K562 (cell line): ENCODE results near the gene VPS13D. TPM values are rescaled to one million over a fixed set of nuclear protein-coding genes. Genes with fewer than 3 reads are reported as not detected.

ENCODE experiments used
- ATAC-seq: fragments of 200-7000 bp; cut with Tn5 transposase; 3 replicates; pipeline ENCODE4 v1.9.1; 2020; ENCODE audit warnings: moderate library complexity
- BruUV-seq: library from RNA; stranded (reverse); fragments of 400-500 nt; replicated peaks from 2 replicates; lab custom pipeline; 2021; lab: Mats Ljungman, UMichigan
- CTCF ChIA-PET: fragments of 300-600 bp; formaldehyde crosslinking; extraction: SDS; loops from one replicate; lab custom pipeline; 2021; ENCODE audit warnings: low intra/inter-chr PET ratio; lab: Yijun Ruan, JAX
- POLR2A ChIA-PET: fragments of 300-600, 350-650 bp; sonication (Branson Sonifier 250); formaldehyde crosslinking; extraction: SDS; loops from one replicate; lab custom pipeline; 2021; ENCODE audit warnings: antibody characterized with exemption, inconsistent platforms; lab: Yijun Ruan, JAX
- DNase-seq, 4 experiments: peaks; one replicate each; pipeline versions ENCODE4 v3.0.0 to v3.0.0-alpha.2; 2011 to 2018; ENCODE audit warnings: low spot score in 3 of 4, mixed read lengths in 3 of 4; ENCODE audit errors: extremely low read depth in 1 of 4
- FAIRE-seq: peaks from 2 replicates; lab custom pipeline; 2011; peaks lifted over from hg19 to GRCh38; lab: Jason Lieb, UNC
- H2AFZ ChIP-seq: 2 replicates; pipeline ENCODE4 v1.6.0; 2011; ENCODE audit warnings: low read depth, low read length, control low read depth, inconsistent platforms
- H3K27ac ChIP-seq: fragments of 200-600 bp; 3 replicates; pipeline ENCODE4 v1.8.0; 2011; ENCODE audit warnings: low read depth, mild to moderate bottlenecking, control low read depth, inconsistent platforms, low read length, moderate library complexity, mixed read lengths; ENCODE audit errors: extremely low read depth
- H3K27me3 ChIP-seq, 2 experiments: fragments of 300-600 bp in 1 of 2; 2 replicates in 1 of 2; 3 replicates in 1 of 2; pipeline versions ENCODE4 v1.6.0 to v1.8.0; 2011; ENCODE audit warnings: inconsistent platforms in 2 of 2, low read length in 2 of 2, mild to moderate bottlenecking in 1 of 2, mixed read lengths in 1 of 2, moderate library complexity in 1 of 2; ENCODE audit not compliant: control insufficient read depth in 2 of 2, insufficient read depth in 2 of 2
- H3K36me3 ChIP-seq: fragments of 300-600 bp; 3 replicates; pipeline ENCODE4 v1.8.0; 2011; ENCODE audit warnings: mild to moderate bottlenecking, low read length, inconsistent platforms; ENCODE audit not compliant: control insufficient read depth, insufficient read depth
- H3K4me1 ChIP-seq, 2 experiments: fragments of 200-600 bp in 1 of 2; replicated peaks in 1 of 2; 2 replicates in 1 of 2; 3 replicates in 1 of 2; pipeline versions ENCODE4 v1.5.1 to v1.8.0; 2011; ENCODE audit warnings: inconsistent platforms in 2 of 2, low read length in 2 of 2, mild to moderate bottlenecking in 1 of 2, mixed read lengths in 1 of 2, moderate library complexity in 1 of 2; ENCODE audit not compliant: control insufficient read depth in 2 of 2, insufficient read depth in 2 of 2
- H3K4me2 ChIP-seq: 2 replicates; pipeline ENCODE4 v1.6.1; 2011; ENCODE audit warnings: low read length, control low read depth, inconsistent platforms, mixed read lengths; ENCODE audit not compliant: insufficient read depth
- H3K4me3 ChIP-seq: fragments of 200-600 bp; sonication (generic), shearing (Covaris generic); 2 replicates; pipeline ENCODE4 v1.5.1; 2016; ENCODE audit warnings: control low read depth, inconsistent platforms
- H3K79me2 ChIP-seq: fragments of 200-600 bp; 3 replicates; pipeline ENCODE4 v1.8.0; 2011; ENCODE audit warnings: low read length, inconsistent platforms; ENCODE audit not compliant: control insufficient read depth, insufficient read depth
- H3K9ac ChIP-seq, 2 experiments: 2 replicates each; pipeline versions ENCODE4 v1.6.0 to v1.6.1; 2011; ENCODE audit warnings: low read depth in 2 of 2, low read length in 2 of 2, control low read depth in 1 of 2, inconsistent platforms in 1 of 2, mild to moderate bottlenecking in 1 of 2, mixed read lengths in 1 of 2; ENCODE audit not compliant: insufficient read depth in 1 of 2
- H3K9me1 ChIP-seq: one replicate; pipeline ENCODE4 v1.6.0; 2011; ENCODE audit warnings: inconsistent platforms, mild to moderate bottlenecking, low read length, moderate library complexity; ENCODE audit not compliant: control insufficient read depth, insufficient read depth
- H3K9me3 ChIP-seq: replicated peaks from 2 replicates; pipeline ENCODE4 v1.5.1; 2011; ENCODE audit warnings: low read depth, low read length, inconsistent platforms; ENCODE audit not compliant: control insufficient read depth, insufficient read depth
- H4K20me1 ChIP-seq: replicated peaks from 2 replicates; pipeline ENCODE4 v1.6.1; 2011; ENCODE audit warnings: low read length, inconsistent platforms, mixed read lengths; ENCODE audit not compliant: control insufficient read depth, insufficient read depth
- CBFA2T2 ChIP-seq: fragments of 450-650 bp; conservative IDR thresholded peaks from 2 replicates; pipeline ENCODE4 v1.6.1; 2017; ENCODE audit warnings: mild to moderate bottlenecking
- COPS2 ChIP-seq: fragments of 450-650 bp; conservative IDR thresholded peaks from 2 replicates; pipeline ENCODE4 v1.6.1; 2016; ENCODE audit warnings: mild to moderate bottlenecking, moderate library complexity
- EGR1 ChIP-seq: fragments of 450-650 bp; conservative IDR thresholded peaks from 2 replicates; pipeline ENCODE4 v1.6.1; 2017; ENCODE audit warnings: mild to moderate bottlenecking
- JUND ChIP-seq, 2 experiments: IDR thresholded peaks; 2 replicates in 1 of 2; 3 replicates in 1 of 2; pipeline ENCODE4 v1.6.1; 2011; ENCODE audit warnings: borderline replicate concordance in 2 of 2, low read depth in 2 of 2, low read length in 2 of 2, improper control_type of control experiment in 1 of 2, missing biosample characterization in 1 of 2, missing genetic modification characterization in 1 of 2, missing genetic modification reagents in 1 of 2
- LCOR ChIP-seq: sonication (generic); formaldehyde crosslinking; IDR thresholded peaks from 2 replicates; pipeline ENCODE4 v1.8.0; 2022; ENCODE audit warnings: mild to moderate bottlenecking, missing genetic modification reagents
- MIER1 ChIP-seq: fragments of 450-650 bp; IDR thresholded peaks from 2 replicates; pipeline ENCODE4 v1.6.1; 2016; ENCODE audit warnings: antibody characterized with exemption, mild to moderate bottlenecking, low read depth
- SMAD4 ChIP-seq: fragments of 250-450 bp; sonication (Bioruptor Pico); conservative IDR thresholded peaks from 2 replicates; pipeline ENCODE4 v1.8.0; 2021; ENCODE audit warnings: inconsistent platforms, mild to moderate bottlenecking, moderate library complexity
- SP2 ChIP-seq: IDR thresholded peaks from 2 replicates; pipeline ENCODE4 v1.6.1; 2011; ENCODE audit warnings: mild to moderate bottlenecking, low read depth, low read length, moderate library complexity; ENCODE audit not compliant: poor library complexity, severe bottlenecking; ENCODE audit errors: extremely low read depth
- SREBF2 ChIP-seq: sonication (generic); formaldehyde crosslinking; IDR thresholded peaks from 2 replicates; pipeline ENCODE4 v1.4.0; 2020; ENCODE audit warnings: mild to moderate bottlenecking, missing genetic modification reagents
- WGBS: fragments of 100-300 bp; shearing (Covaris generic); methylation state at CpG from one replicate; pipeline ENCODE4 v1.1.6; 2016; ENCODE audit warnings: low coverage, mixed read lengths; ENCODE audit not compliant: insufficient coverage; ENCODE audit errors: missing lambda C conversion rate; 5-methylcytosine and 5-hydroxymethylcytosine counted together
- in situ Hi-C: fragments of 300-500 bp; cut with MboI; formaldehyde crosslinking; loops from 4 replicates; pipeline ENCODE4 v1.15.0; 2018; ENCODE audit warnings: inconsistent platforms, mixed read lengths
- intact Hi-C: fragments of 100-400 bp; cut with micrococcal nuclease; formaldehyde crosslinking; loops from 2 replicates; pipeline ENCODE4 v1.14.2; 2022
- polyA plus RNA-seq, 8 experiments: library from polyadenylated mRNA; depleted of rRNA in 4 of 8; stranded (reverse) in 5 of 8; unstranded in 3 of 8; fragments of >200 nt; fragmentation: Nextera tagmentation in 2 of 8; fragmentation: Illumina TruSeq in 1 of 8; extraction: Ambion mirVana in 2 of 8; extraction: Trizol in 1 of 8; gene quantifications; 2 replicates each; pipeline versions ENCODE4 v1.2.1 to v1.2.3, GENCODE V29; 2011 to 2014; ENCODE audit warnings: inconsistent platforms in 1 of 8, missing spikeins in 1 of 8
- total RNA-seq, 7 experiments: library from RNA; depleted of rRNA in 6 of 7; stranded (reverse); fragments of >200 nt in 6 of 7; fragmentation: Illumina TruSeq in 2 of 7; extraction: Trizol in 2 of 7; gene quantifications; 2 replicates each; pipeline versions ENCODE4 v1.2.1 to v1.2.3, GENCODE V29; 2011 to 2021; ENCODE audit warnings: low replicate concordance in 1 of 7
- TF ChIP-seq, protein P1 (sequence below), 2 experiments: fragments of 250-450 bp in 1 of 2; fragments of 450-650 bp in 1 of 2; sonication (Bioruptor Pico) in 1 of 2; IDR thresholded peaks; 2 replicates each; pipeline versions ENCODE4 v1.6.1 to v1.8.0; 2016 to 2021; ENCODE audit warnings: mild to moderate bottlenecking in 2 of 2, moderate library complexity in 2 of 2, missing compliant biosample characterization in 1 of 2, missing genetic modification characterization in 1 of 2
- TF ChIP-seq, protein P2 (sequence below): sonication (generic); formaldehyde crosslinking; IDR thresholded peaks from 2 replicates; pipeline ENCODE4 v1.4.0; 2020; ENCODE audit warnings: mild to moderate bottlenecking, missing genetic modification reagents
- TF ChIP-seq, protein P3 (sequence below), 2 experiments: IDR thresholded peaks; 2 replicates each; pipeline ENCODE4 v1.6.1; 2012; ENCODE audit warnings: improper control_type of control experiment in 2 of 2, low read depth in 2 of 2, low read length in 2 of 2, borderline replicate concordance in 1 of 2

VPS13D gene
- total and polyA plus RNA-seq, 9 of the 15 experiments (the other 6 are each of a cell fraction or from before 2014, with no cell fraction given) = 6.1 to 51.5 (median 38.5) TPM

DNA sequence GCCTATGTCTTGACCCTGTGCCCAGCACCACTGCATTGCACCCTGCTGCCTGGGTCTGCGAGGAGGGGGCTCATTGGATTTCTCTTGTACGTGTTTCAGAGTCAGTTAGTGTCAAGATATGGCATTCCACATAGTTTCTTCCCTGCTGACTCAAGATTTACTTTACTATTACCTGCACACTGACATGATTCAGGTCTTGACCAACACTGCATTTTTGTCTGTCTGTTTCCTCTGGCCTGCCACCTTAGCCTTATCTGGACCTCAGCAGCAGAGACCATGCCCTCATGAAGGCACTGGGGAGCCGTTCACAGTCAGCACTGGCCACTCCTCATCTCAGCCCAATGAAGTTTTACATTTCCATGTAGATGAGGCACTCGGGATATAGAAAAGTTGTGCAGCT, 232.8 kb downstream of the VPS13D start:
- POLR2A ChIA-PET = interaction anchor here (0.7 to 2.2 kb wide), 5 partner anchors 9 to 153 kb away, joined by 3 to 6 read pairs (median 3); no protein-coding TSS in a partner anchor
- CTCF ChIA-PET = interaction anchor here (0.6 kb wide), 1 partner anchor 10 kb away, joined by 3 read pairs; no protein-coding TSS in a partner anchor
- TF ChIP-seq SMAD4 (CRISPR knock-in tag) = 0 out of 2 replicates have a peak, but pooled peaks have one; percentile 26
- TF ChIP-seq CBFA2T2 = no peak
- TF ChIP-seq LCOR = no peak
- no peak for TF ChIP-seq COPS2
- TF ChIP-seq SP2 = no peak
- TF ChIP-seq SREBF2 (CRISPR knock-in tag) = no peak
- TF ChIP-seq, protein P1, sequence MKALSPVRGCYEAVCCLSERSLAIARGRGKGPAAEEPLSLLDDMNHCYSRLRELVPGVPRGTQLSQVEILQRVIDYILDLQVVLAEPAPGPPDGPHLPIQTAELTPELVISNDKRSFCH (CRISPR knock-in tag; IDR thresholded peaks at IDR 0.05) = no peak
- TF ChIP-seq, protein P1 (tag; IDR thresholded peaks at IDR 0.05) = no peak
- TF ChIP-seq JUND (IDR thresholded peaks at IDR 0.05; ENCODE audit: borderline replicate concordance, low read depth, low read length) = no peak
- TF ChIP-seq JUND (tag; IDR thresholded peaks at IDR 0.05; ENCODE audit: borderline replicate concordance, low read depth, low read length) = no peak
- TF ChIP-seq, protein P2, sequence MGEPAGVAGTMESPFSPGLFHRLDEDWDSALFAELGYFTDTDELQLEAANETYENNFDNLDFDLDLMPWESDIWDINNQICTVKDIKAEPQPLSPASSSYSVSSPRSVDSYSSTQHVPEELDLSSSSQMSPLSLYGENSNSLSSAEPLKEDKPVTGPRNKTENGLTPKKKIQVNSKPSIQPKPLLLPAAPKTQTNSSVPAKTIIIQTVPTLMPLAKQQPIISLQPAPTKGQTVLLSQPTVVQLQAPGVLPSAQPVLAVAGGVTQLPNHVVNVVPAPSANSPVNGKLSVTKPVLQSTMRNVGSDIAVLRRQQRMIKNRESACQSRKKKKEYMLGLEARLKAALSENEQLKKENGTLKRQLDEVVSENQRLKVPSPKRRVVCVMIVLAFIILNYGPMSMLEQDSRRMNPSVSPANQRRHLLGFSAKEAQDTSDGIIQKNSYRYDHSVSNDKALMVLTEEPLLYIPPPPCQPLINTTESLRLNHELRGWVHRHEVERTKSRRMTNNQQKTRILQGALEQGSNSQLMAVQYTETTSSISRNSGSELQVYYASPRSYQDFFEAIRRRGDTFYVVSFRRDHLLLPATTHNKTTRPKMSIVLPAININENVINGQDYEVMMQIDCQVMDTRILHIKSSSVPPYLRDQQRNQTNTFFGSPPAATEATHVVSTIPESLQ (CRISPR knock-in tag) = no peak
- TF ChIP-seq EGR1 = no peak
- TF ChIP-seq, protein P3, sequence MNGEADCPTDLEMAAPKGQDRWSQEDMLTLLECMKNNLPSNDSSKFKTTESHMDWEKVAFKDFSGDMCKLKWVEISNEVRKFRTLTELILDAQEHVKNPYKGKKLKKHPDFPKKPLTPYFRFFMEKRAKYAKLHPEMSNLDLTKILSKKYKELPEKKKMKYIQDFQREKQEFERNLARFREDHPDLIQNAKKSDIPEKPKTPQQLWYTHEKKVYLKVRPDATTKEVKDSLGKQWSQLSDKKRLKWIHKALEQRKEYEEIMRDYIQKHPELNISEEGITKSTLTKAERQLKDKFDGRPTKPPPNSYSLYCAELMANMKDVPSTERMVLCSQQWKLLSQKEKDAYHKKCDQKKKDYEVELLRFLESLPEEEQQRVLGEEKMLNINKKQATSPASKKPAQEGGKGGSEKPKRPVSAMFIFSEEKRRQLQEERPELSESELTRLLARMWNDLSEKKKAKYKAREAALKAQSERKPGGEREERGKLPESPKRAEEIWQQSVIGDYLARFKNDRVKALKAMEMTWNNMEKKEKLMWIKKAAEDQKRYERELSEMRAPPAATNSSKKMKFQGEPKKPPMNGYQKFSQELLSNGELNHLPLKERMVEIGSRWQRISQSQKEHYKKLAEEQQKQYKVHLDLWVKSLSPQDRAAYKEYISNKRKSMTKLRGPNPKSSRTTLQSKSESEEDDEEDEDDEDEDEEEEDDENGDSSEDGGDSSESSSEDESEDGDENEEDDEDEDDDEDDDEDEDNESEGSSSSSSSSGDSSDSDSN (IDR thresholded peaks at IDR 0.05; ENCODE audit: borderline replicate concordance in 1 of 2, low read depth in 2 of 2, low read length in 2 of 2) = 0 out of 4 replicates have a peak, but pooled peaks of 1 of the 2 experiments have one; percentile 17
- no peak for TF ChIP-seq MIER1

More for the DNA sequence above, 232.8 kb downstream of the VPS13D start:
- H3K27ac ChIP-seq = peak overlapping the region; percentile 57
- WGBS = 32% methylated on average over 4 of the region's 4 CpGs
- no TSS peak for BruUV-seq
- no peaks in the 10 kb centered on the region for H4K20me1 ChIP-seq
- no peak for DNase-seq
- no peaks in the 10 kb centered on the region for H3K79me2 ChIP-seq
- peaks cover 72% of the 10 kb centered on the region for H3K36me3 ChIP-seq
- no peaks in the 10 kb centered on the region for H3K9me3 ChIP-seq
- no peaks in the 10 kb centered on the region for H3K9me1 ChIP-seq
- H2AFZ ChIP-seq = no peak overlapping the region
- no peak overlapping the region for H3K4me3 ChIP-seq
- intact Hi-C loops (no loop called here), in situ Hi-C loops (no loop called here)
- peak; percentile 52 for FAIRE-seq
- H3K4me2 ChIP-seq = 0 out of 2 replicates have a peak overlapping the region, but pooled peaks have one; percentile 13
- peak; percentile 9; the same call in 2 of the 3 replicates for ATAC-seq
- H3K27me3 ChIP-seq = no peaks in the 10 kb centered on the region
- peak overlapping the region; percentile 18 to 45; a peak in 3 of 4 replicates for H3K9ac ChIP-seq
- H3K4me1 ChIP-seq = peaks cover 39 to 66% of the 10 kb centered on the region in 2 experiments
